Measurements from ENCODE around the gene UBL4B.

DNA sequence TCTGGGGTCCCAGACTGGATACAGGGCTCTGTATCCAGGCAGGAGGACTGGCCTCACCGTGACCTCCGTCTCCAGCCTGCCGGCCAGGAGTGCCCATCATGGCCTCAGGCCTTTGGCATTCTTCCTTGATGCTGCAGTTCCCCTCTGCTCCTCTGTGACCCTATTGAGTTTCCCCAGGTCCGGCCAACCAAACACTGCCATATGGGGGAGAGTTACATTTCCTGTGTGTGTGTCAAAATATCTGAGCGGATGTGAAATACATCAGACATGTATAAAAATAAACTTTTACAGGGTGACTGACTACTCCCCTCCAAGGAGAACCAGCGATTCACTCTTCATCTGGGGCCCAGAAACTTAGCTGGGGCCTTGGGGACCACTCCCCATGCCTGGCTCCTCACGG is 10.2 kb upstream of the UBL4B start:
- TF ChIP-seq CTCF (IDR thresholded peaks at IDR 0.05) (no peak), POLR2AphosphoS5 (IDR thresholded peaks at IDR 0.05) (no peak), POLR2A (IDR thresholded peaks at IDR 0.05) (no peak)

Measured in prostate gland (tissue), 2 donors.